ENCODE measurements around the gene SLF2.
"Not testable (repeated sequence)": the region's sequence is repeated elsewhere in the genome, so short reads cannot be mapped to it uniquely, and the experiment has no call there.

SLF2 gene

GRCh38 chr10:100962351-100963080 is 49.8 kb downstream of the SLF2 start:
- DNase-seq (ENCODE audit: low read depth) = no peak

- no peak for DNase-seq (ENCODE audit: low read depth)
Measured at GRCh38 chr10:100963826-100964225, 51.1 kb downstream of the SLF2 start.

- DNase-seq (ENCODE audit: low read depth) = no peak
Measured at GRCh38 chr10:100965820-100966219, 53.1 kb downstream of the SLF2 start.

GRCh38 chr10:100966887-100967286 is 54.1 kb downstream of the SLF2 start:
- DNase-seq (ENCODE audit: low read depth) = no peak

- DNase-seq (ENCODE audit: low read depth) = no peak
Measured at GRCh38 chr10:100967332-100967731, 54.6 kb downstream of the SLF2 start.

- DNase-seq (ENCODE audit: low read depth) = no peak
Measured at GRCh38 chr10:100968062-100968736, 55.4 kb downstream of the SLF2 start.

GRCh38 chr10:100968863-100969186 is 56.1 kb downstream of the SLF2 start:
- DNase-seq (ENCODE audit: low read depth) = no peak

- no peak for DNase-seq (ENCODE audit: low read depth)
Measured at GRCh38 chr10:100969187-100970075, 56.7 kb downstream of the SLF2 start, which contains the start of gene SEMA4G. TSS of gene SEMA4G (plus strand) at chr10:100969504. CDS start at chr10:100972913, 3,409 bp downstream.

GRCh38 chr10:100970076-100970913 is 57.5 kb downstream of the SLF2 start:
- peak; percentile 22 for DNase-seq (ENCODE audit: low read depth)

GRCh38 chr10:100970914-100971811 is 58.4 kb downstream of the SLF2 start:
- DNase-seq (ENCODE audit: low read depth) = no peak

- no peak for DNase-seq (ENCODE audit: low read depth)
Measured at GRCh38 chr10:100972115-100972903, 59.5 kb downstream of the SLF2 start.

- no peak for DNase-seq (ENCODE audit: low read depth)
Measured at GRCh38 chr10:100972904-100973535, 60.3 kb downstream of the SLF2 start.

- DNase-seq (ENCODE audit: low read depth) = not testable (repeated sequence)
Measured at GRCh38 chr10:100975397-100975796, 62.6 kb downstream of the SLF2 start.

- DNase-seq (ENCODE audit: low read depth) = no peak
Measured at GRCh38 chr10:100976906-100977305, 64.1 kb downstream of the SLF2 start.

- no peak for DNase-seq (ENCODE audit: low read depth)
Measured at GRCh38 chr10:100977436-100977835, 64.7 kb downstream of the SLF2 start.

- no peak for DNase-seq (ENCODE audit: low read depth)
Measured at GRCh38 chr10:100978121-100978900, 65.5 kb downstream of the SLF2 start.

GRCh38 chr10:100978901-100979195 is 66.1 kb downstream of the SLF2 start:
- no peak for DNase-seq (ENCODE audit: low read depth)

GRCh38 chr10:100979791-100980272 is 67.1 kb downstream of the SLF2 start:
- no peak for DNase-seq (ENCODE audit: low read depth)

GRCh38 chr10:100980311-100980710 is 67.5 kb downstream of the SLF2 start:
- DNase-seq (ENCODE audit: low read depth) = no peak

Measured in amniotic epithelial cell (primary cell).